HG02763 (cell line): ENCODE measurements around the gene AKAP9.
A peak's percentile ranks its signal among the peaks of the same experiment; 100 is the strongest.
"Not testable (repeated sequence)": the region's sequence is repeated elsewhere in the genome, so short reads cannot be mapped to it uniquely, and the experiment has no call there.

Source experiments
- ATAC-seq: cut with Tn5 transposase; IDR thresholded peaks from one replicate; pipeline ENCODE4 v1.9.1; 2021; ENCODE audit warnings: mild to moderate bottlenecking, moderate library complexity; ENCODE audit not compliant: unreplicated experiment

AKAP9 gene

DNA sequence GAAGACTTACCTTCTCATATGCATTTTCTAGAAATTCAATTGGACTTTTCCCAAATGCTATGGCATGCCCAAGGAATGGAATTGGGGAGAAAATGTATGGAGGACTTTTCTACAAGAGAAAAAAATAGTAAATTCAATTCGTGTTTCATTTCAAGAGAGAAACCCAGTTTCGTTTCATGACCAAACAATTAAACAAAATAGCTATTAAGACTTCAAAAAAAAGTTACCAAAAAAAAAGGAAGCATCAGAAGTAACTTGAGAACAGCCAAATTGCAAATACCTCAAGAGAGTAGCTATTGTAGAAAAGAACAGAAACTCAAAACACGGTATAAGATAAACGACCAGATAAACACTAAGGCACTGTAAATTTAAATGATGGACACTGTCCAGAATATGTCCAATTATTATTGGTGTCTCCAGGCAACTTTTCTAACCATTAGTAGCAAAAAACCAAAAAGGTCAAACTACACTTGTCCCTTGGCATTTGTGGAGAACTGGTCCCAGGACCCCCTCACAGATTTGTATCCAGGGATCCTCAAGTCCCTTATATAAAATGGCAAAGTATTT is 191.2 kb downstream of the AKAP9 start:
- ATAC-seq = no peak

DNA sequence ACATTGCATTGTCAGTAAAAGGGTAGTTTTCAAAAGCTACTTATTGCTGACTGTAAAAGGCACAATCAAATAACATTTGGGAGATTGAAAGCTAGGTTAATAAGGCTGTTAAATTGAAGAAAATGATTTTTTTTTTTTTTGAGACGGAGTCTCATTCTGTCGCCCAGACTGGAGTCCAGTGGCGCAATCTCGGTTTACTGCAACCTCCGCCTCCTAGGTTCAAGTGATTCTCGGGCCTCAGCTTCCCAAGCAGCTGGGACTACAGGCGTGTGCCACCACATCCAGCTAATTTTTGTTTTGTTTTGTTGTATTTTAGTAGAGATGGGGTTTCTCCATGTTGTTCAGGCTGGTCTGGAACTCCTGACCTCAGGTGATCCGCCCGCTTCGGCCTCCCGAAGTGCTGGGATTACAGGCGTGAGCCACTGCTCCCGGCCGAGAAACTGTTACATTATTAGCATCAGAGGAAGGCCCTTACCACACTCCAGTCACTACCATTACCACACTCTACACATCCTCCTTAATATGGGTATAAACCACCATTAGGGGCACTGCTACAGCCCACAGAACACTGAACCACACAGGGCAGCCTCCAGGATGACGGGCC is 192.6 kb downstream of the AKAP9 start:
- ATAC-seq = peak; percentile 18

DNA sequence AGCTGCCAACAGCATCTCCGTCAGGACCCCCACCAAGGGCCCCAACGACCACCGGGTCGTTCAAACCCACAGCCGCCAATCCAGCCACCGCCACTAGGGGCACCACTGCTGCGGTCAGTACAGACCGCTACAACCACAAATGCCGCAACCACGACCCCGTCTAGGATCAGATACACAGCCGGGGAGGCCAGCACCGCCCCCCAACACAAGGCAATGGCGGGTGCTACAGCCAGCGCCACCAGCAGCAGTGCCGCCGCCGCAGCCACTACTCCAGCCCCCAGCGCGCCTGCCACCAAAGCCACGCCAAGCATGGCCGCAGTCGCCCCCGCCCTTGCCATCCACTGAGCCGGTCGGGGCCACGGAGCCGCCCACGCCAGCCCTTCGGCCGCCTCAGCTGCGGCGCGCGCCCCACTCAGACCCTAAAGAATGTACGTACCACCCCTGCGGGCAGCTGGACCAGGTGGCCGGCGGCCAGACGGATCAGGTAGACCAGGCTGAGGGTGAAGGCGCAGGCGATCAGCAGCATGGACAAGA is 193.1 kb downstream of the AKAP9 start:
- peak; percentile 29 for ATAC-seq

DNA sequence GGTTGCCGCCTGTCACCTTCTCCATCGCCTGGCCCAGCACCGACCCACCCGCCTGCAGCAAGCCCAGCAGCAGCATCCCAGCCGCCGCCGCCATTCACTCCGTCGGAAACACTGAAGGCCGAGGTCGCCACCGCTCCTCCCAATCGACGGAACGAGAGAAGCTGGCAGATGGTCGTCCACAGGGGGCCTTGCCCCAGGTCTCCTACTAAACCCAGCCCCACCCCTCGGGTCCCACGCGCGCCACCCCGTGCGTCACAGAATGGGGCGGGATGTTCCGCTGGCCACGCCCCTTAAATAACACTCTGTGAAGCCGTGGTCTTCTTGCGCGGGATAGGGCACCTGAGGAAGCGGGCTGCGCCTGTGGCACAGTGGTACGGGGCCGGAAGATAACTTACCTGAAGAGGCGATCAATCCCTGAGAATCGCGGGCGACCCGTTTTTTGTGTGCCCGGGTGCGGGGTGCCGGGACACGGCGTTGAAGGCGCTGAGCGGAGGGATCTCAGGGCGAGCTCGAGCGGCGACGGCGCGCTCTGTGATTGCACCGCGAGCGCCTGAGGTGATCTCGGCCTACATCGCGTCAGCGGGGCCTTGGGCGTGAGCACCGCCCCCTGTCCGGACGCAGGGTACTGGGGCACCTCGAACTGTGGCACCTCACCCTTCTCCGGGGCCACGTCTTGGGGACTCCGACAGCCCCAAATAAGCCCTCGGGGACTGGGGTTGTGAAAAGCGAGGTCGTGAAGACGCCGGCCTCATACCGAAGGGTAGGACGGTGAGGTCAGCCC is 193.8 kb downstream of the AKAP9 start, which contains the start of gene CYP51A1:
TSS of gene CYP51A1 (minus strand) at position 207 of the 781 bp plus-strand sequence. CDS start at position 94, 113 bp downstream.
- peak; percentile 88 for ATAC-seq

DNA sequence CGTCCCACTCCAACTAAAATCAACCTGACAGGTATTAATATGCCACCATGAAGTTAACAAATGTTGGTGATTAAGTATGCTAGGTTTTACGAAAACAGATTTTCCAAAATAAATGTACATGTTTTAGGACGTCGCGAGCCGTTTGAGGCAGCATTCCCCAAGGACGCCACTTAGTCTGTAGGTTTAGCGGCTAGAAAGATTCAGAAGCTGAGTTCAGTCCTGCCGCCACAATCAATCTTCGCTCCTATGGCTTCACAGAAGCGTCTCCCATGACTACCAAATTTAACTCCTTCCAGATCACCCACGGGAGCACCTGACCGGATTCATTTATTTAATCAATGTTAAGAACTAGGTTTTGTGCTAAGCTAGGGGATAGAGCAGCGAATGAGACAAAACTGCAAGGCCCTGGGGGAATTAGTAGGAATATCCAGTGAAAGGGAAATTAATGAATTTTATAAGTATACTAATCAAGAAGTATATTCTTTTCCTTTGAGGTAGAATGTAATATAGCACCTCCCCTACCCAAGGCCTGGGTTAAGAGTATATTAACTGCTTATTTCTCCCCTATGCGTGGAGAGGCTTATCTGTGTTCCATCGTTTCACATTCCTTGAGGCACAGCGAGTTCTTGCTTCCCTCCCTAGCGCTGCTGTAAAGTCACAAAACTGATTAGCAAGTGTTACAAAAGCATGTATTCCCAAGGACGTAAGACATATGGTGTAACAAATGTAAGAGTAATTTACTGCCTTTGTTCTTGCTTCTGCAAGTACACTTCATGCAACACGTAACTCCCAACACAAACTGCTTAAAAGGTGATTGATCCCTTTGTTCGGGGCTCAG is 194.6 kb downstream of the AKAP9 start:
- ATAC-seq = no peak

DNA sequence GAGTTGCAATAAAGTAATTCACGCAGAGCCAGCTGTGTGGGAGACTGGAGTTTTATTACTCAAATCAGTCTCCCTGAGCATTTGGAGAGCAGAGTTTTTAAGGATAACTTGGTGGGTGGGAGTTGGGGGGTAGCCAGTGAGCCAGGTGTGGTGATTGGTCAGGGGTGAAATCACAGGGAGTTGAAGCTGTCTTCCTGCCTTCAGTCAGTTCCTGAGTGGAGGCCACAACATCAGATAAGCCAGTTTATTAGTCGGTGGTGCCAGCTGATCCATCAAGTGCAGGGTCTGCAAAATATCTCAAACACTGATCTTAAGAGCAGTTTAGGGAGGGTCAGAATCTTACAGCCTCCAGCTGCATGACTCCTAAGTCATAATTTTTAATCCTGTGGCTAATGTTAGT is 196.9 kb downstream of the AKAP9 start:
- ATAC-seq = no peak

DNA sequence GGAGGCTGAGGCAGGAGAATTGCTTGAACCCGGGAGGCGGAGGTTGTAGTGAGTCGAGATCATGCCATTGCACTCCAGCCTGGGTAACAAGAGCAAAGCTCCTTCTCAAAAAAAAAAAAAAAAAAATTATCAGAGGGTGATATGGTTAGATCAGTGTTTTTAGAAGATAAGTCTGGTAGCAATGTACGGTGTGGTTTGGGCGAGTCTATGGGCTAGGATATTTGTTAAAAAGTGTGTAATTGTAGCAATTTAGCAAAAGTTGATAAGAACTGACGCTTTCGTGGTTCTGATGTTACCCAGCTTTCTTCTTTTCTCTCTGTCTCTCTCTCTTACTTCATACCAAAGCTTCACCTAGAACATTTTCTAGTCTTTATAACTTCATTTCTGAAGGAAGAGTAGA is 200.5 kb downstream of the AKAP9 start:
- no peak for ATAC-seq

DNA sequence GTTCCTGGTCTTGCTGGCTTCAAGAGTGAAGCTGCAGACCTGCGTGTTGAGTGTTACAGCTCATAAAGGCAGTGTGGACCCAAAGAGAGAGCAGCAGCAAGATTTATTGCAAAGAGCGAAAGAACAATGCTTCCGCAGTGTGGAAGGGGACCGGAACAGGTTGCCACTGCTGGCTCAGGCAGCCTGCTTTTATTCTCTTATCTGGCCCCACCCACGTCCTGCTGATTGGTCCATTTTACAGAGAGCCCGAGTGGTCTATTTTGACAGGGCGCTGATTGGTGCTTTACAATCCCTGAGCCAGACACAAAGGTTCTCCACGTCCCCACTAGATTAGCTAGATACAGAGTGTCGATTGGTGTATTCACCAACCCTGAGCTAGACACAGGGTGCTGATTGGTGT is 202.1 kb downstream of the AKAP9 start:
- not testable (repeated sequence) for ATAC-seq

DNA sequence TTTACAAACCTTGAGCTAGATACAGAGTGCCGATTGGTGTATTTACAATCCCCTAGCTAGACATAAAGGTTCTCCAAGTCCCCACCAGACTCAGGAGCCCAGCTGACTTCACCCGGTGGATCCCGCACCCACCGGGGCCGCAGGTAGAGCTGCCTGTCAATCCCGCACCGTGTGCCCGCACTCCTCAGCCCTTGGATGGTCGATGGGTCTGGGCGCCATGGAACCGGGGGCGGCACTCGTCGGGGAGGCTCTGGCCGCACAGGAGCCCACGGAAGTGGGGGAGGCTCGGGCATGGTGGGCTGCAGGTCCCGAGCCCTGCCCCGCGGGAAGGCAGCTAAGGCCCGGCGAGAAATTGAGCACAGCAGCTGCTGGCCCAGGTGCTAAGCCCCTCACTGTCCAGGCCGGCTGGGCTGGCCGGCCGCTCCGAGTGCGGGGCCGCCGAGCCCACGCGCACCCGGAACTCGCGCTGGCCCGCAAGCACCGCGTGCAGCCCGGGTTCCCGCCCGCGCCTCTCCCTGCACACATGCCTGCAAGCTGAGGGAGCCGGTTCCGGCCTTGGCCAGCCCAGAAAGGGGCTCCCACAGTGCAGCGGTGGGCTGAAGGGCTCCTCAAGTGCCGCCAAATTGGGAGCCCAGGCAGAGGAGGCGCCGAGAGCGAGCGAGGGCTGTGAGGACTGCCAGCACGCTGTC is 202.7 kb downstream of the AKAP9 start:
- ATAC-seq = not testable (repeated sequence)

DNA sequence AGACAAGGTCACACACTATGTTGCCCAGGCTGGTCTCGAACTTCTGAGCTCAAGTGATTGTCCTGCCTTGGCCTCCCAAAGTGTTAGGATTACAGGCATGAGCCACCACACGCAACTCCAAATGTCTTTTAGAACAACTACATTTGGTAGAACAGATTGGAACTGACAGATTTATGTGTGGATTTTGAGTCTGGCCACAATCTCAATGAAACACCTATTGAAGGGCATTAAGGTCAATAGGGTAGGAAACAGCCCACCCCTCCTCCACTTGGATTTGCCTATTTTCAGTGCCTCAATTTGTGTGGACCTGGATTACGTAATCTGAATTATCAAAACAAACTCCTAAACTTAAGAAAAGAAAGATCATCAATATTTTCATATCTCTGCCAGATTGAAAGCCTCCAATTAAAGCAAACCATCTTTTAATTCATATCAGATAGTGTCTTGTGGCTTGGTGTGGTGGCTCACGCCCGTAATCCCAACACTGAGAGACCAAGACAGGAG is 209.1 kb downstream of the AKAP9 start:
- no peak for ATAC-seq

DNA sequence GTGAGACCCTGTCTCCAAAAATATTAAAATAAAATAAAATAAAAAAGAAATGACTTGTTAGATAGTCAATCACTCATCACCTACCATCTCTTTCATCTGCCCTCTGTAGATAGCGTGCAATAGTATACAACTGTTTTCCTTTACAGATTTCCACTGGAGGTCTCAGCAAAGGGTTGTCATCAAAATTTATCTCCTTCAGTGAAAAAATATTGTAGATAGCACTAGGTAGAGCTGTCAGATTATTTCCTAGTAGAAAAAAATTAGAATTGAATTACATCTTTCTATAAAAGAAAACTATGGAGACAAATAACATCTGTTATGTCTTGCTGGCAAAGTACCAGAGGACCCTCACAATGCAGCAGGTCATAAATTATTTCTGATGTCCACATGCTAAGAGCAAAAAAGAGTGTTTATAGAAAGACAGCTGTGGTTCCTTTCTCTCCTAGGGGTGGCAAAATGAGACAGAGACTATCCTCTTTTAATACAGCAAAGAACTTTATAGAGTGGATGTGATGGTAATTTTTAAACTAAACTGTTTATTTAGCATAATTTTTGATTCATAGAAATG is 209.9 kb downstream of the AKAP9 start:
- no peak for ATAC-seq

DNA sequence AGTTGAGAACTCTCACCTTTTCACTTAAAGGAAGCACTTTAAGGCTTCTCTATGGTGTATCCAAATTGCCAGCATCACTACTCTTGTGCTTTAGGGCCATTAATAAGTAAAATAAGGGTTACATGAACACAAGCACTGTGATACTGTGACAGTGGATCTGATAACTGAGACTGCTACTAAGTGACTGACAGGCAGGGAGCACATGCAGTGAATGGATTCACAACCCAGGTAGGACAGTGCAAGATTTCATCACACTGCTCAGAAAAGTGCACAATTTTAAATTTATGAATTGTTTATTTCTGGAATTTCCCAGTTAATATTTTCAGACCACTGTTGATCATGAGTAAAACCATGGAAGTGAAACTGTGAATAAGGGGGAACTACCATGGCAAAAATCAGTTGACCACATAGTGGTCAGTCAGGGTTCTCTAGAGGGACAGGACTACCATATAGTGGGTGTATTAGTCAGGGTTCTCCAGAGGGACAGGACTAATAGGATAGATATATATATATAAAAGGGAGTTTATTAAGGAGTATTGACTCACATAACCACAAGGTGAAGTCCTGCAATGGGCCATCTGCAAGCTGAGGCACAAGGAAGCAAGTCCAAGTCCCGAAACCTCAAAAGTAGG is 214.6 kb downstream of the AKAP9 start:
- ATAC-seq = no peak

DNA sequence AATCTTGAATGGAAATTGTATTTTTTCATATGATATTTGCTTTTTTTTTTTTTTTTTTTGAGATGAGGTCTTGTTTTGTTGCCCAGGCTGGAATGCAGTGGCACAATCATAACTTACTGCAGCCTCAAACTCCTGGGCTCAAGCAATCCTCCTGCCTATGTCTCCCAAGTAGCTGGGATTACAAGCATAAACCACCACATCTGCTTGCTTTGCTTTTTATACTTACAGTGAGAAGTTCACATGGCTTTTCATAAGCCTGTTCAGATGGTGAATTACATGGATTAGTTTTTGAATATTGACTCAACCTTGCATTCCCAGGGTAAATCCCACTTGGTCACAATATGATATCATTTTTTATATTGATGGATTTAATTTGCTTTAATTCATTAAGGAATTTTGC is 216.3 kb downstream of the AKAP9 start:
- no peak for ATAC-seq

DNA sequence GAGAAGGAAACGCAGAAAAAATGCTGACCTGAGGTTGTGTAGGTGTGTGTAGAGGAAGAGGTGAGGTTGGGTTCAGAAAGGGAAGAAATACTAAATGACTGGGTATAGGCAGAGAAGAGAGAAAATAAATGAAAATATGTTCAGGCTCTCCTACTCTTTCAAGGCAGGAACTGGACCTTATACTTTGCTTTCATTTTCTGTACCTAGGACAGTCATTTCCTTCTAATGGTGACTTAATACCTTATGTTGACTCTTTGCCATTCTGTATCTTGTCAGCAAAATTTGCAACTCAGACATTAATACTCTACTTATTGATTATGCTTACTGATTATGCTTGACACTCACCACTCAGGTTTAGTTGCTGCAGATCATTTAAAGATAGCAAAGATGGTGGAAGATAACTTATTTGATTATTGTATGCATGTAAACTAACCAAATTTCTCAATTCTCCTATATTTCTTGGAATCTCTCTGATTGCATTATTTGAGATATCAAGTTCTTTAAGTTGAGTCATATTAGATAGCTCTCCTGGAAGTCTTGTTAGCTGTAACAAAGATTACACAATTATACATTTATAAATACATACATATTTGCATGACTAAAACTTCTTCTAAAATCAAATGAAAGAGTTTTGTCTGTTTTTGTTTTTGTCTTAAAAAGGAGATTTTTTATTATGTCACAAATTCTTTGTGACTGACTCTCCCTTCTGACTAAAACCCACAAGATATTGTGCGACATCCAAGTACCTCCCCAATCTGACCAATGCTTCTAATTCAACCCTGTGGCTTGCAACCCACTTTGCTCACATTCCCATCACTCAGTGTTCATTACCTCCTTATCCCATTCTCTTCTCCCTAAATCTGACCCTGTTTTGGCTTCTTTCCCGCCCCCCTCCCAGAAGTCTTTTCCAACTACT is 218.3 kb downstream of the AKAP9 start:
- peak; percentile 65 for ATAC-seq
